Measurements from ENCODE around the gene STEAP3.

STEAP3 gene

GRCh38 chr2:119304847-119305246, 81.2 kb downstream of the STEAP3 start:
- DNase-seq, result no peak

GRCh38 chr2:119305497-119306195, 82.0 kb downstream of the STEAP3 start:
- no peak for DNase-seq

GRCh38 chr2:119306196-119306590, 82.6 kb downstream of the STEAP3 start:
- DNase-seq, result no peak

GRCh38 chr2:119307419-119308140, 83.9 kb downstream of the STEAP3 start:
- no peak for DNase-seq

GRCh38 chr2:119308793-119309330, 85.2 kb downstream of the STEAP3 start:
- DNase-seq, result no peak

- DNase-seq, result no peak
Observed at GRCh38 chr2:119311371-119311770, 87.7 kb downstream of the STEAP3 start.

GRCh38 chr2:119311831-119312230, 88.2 kb downstream of the STEAP3 start:
- no peak for DNase-seq
